Adrenal gland (tissue), 5 donors: Measurements from ENCODE around the gene TLR2.

Experiments used
- CTCF ChIP-seq, 6 experiments: fragments of 450-650 bp in 4 of 6; fragments of 200-600 bp in 2 of 6; sonication (generic) in 1 of 6; IDR thresholded peaks; 1 replicate in 5 of 6; 2 replicates in 1 of 6; pipeline versions ENCODE4 v1.5.1 to v1.8.0; 2016 to 2021; ENCODE audit warnings: antibody characterized with exemption in 6 of 6, mild to moderate bottlenecking in 2 of 6, moderate library complexity in 1 of 6
- POLR2A ChIP-seq, 2 donors: fragments of 450-650 bp; IDR thresholded peaks; one replicate each; pipeline ENCODE4 v1.6.1; 2017; ENCODE audit warnings: antibody characterized with exemption in 2 of 2, mild to moderate bottlenecking in 2 of 2, moderate library complexity in 1 of 2
- donor health status: DM: no; HTN: no; CAD: no.

GRCh38 chr4:153661908-153662307 lies 22.2 kb upstream of the TLR2 start:
- TF ChIP-seq CTCF (IDR thresholded peaks at IDR 0.05) (no peak), POLR2A (IDR thresholded peaks at IDR 0.05) (no peak)
